Upper lobe of left lung (tissue), 6 donors: ENCODE data around the gene CCNI2. TPM values are rescaled to one million over a fixed set of nuclear protein-coding genes. Genes with fewer than 3 reads are reported as not detected.

Experiments used
- ATAC-seq, 2 donors: fragments of 200-7000 bp; cut with Tn5 transposase; one replicate each; pipeline ENCODE4 v1.9.1; 2022; ENCODE audit warnings: mild to moderate bottlenecking in 2 of 2, moderate library complexity in 2 of 2; ENCODE audit not compliant: low FRiP score in 2 of 2
- DNase-seq, 2 donors: peaks; one replicate each; pipeline ENCODE4 v3.0.0-alpha.2; 2019 to 2020
- H3K27ac ChIP-seq, 4 donors: fragments of 200-600 bp; sonication (generic); one replicate each; pipeline ENCODE4 v1.5.1; 2016 to 2019
- H3K27me3 ChIP-seq, 4 donors: fragments of 200-600 bp; sonication (generic); one replicate each; pipeline ENCODE4 v1.5.1; 2017 to 2019
- H3K36me3 ChIP-seq, 4 donors: fragments of 200-600 bp; sonication (generic); one replicate each; pipeline ENCODE4 v1.5.1; 2016 to 2019
- H3K4me1 ChIP-seq, 4 donors: fragments of 200-600 bp; sonication (generic); one replicate each; pipeline ENCODE4 v1.5.1; 2018 to 2019
- H3K4me3 ChIP-seq, 4 donors: fragments of 200-600 bp; sonication (generic); one replicate each; pipeline ENCODE4 v1.5.1; 2017 to 2019; ENCODE audit warnings: mild to moderate bottlenecking in 2 of 4, moderate library complexity in 1 of 4
- H3K9me3 ChIP-seq, 4 donors: fragments of 200-600 bp; sonication (generic); one replicate each; pipeline ENCODE4 v1.5.1; 2018 to 2019
- EP300 ChIP-seq, 4 donors: sonication (generic); formaldehyde crosslinking; IDR thresholded peaks; one replicate each; pipeline ENCODE4 v1.5.1; 2017; ENCODE audit warnings: antibody characterized with exemption in 4 of 4, control low read depth in 2 of 4
- POLR2A ChIP-seq, 4 donors: fragments of 450-650 bp; IDR thresholded peaks; one replicate each; pipeline ENCODE4 v1.5.1; 2016 to 2017; ENCODE audit warnings: antibody characterized with exemption in 4 of 4, mild to moderate bottlenecking in 2 of 4
- POLR2AphosphoS5 ChIP-seq, 2 donors: sonication (generic); formaldehyde crosslinking; IDR thresholded peaks; one replicate each; pipeline ENCODE4 v1.5.1; 2017; ENCODE audit warnings: antibody characterized with exemption in 2 of 2
- WGBS, 2 donors: methylation state at CpG; one replicate each; pipeline ENCODE4 v1.1.5; 2017 to 2018; 5-methylcytosine and 5-hydroxymethylcytosine counted together
- total RNA-seq, 6 donors: library from RNA; depleted of rRNA in 4 of 6; stranded (reverse); fragments of >200 nt in 4 of 6; gene quantifications; one replicate each; pipeline versions ENCODE4 v1.1.0 to v1.2.1, GENCODE V29; 2016 to 2021
- TF ChIP-seq, protein P1 (sequence below), 6 experiments: fragments of 450-650 bp in 4 of 6; fragments of 200-600 bp in 2 of 6; sonication (generic) in 2 of 6; IDR thresholded peaks; one replicate each; pipeline ENCODE4 v1.5.1; 2016 to 2019; ENCODE audit warnings: antibody characterized with exemption in 6 of 6
- donor health status: DM: no; HTN: no; CAD: no; lungs with moderate emphysema.
- donor health status: DM: no; HTN: yes; CAD: no; lungs with severe emphysema.

The CCNI2 gene
- total RNA-seq, 6 donors from 2014 or later, result 0.26 to 0.84 (median 0.46) TPM; not detected in 1

DNA sequence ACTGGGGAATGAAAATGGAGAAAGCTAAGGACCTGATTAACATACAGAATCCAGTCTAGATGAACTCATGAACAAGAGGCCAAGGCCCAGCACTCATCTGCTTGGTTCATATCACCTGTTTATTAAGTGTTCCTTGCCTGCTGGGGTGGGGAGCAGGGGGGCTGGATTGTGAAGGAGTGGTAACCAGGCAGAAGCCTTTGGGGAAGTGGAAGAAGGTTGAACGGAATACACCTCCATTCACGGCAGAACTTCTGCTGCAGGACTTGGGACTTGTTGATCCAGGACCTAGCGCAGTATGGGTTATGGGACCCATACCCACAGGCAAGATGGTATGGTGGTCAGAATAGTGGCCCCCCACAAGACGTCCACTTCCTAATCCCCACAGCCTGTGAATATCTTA lies 38.6 kb downstream of the CCNI2 start:
- H3K27ac ChIP-seq, result no peak overlapping the region
- 93 to 97% methylated on average over 4 of the region's 4 CpGs for WGBS, 2 donors
- H3K4me1 ChIP-seq, result no peaks in the 10 kb centered on the region
- TF ChIP-seq, protein P1, sequence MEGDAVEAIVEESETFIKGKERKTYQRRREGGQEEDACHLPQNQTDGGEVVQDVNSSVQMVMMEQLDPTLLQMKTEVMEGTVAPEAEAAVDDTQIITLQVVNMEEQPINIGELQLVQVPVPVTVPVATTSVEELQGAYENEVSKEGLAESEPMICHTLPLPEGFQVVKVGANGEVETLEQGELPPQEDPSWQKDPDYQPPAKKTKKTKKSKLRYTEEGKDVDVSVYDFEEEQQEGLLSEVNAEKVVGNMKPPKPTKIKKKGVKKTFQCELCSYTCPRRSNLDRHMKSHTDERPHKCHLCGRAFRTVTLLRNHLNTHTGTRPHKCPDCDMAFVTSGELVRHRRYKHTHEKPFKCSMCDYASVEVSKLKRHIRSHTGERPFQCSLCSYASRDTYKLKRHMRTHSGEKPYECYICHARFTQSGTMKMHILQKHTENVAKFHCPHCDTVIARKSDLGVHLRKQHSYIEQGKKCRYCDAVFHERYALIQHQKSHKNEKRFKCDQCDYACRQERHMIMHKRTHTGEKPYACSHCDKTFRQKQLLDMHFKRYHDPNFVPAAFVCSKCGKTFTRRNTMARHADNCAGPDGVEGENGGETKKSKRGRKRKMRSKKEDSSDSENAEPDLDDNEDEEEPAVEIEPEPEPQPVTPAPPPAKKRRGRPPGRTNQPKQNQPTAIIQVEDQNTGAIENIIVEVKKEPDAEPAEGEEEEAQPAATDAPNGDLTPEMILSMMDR (IDR thresholded peaks at IDR 0.05), result no peak
- no peak for TF ChIP-seq POLR2AphosphoS5 (IDR thresholded peaks at IDR 0.05)
- no peak for TF ChIP-seq POLR2A (IDR thresholded peaks at IDR 0.05)
- no peak for TF ChIP-seq EP300 (IDR thresholded peaks at IDR 0.05)
- H3K36me3 ChIP-seq, result no peaks in the 10 kb centered on the region
- no peaks in the 10 kb centered on the region for H3K27me3 ChIP-seq
- ATAC-seq, result no peak
- no peak for DNase-seq
- H3K4me3 ChIP-seq, result no peak overlapping the region
- H3K9me3 ChIP-seq, result no peaks in the 10 kb centered on the region

DNA sequence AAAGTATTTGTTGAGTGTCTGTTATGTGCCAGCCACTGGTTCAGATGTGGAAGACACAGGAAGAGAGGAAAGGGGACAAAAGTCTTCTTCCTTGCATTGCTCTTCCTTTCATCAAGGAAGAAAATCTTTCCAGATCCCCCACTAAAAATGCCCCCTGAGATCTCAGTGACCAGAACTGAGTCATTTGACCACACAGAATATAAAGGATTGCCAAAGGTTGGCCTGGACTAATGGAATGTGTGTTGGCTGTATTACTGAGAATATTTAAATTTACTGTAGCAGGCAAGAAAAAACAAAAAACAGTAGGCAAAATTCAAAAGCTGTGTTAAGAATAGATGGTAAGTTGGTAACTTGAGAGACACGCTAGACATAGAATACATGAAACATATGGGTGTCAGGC lies 39.9 kb downstream of the CCNI2 start:
- no peaks in the 10 kb centered on the region for H3K36me3 ChIP-seq
- DNase-seq (no peak), ATAC-seq (no peak)
- 100% methylated on average over 1 of the region's 1 CpG for WGBS, 2 donors
- no peaks in the 10 kb centered on the region for H3K9me3 ChIP-seq
- no peak overlapping the region for H3K4me3 ChIP-seq
- no peaks in the 10 kb centered on the region for H3K27me3 ChIP-seq
- no peak overlapping the region for H3K27ac ChIP-seq
- no peaks in the 10 kb centered on the region for H3K4me1 ChIP-seq
- TF ChIP-seq, protein P1 (IDR thresholded peaks at IDR 0.05), result no peak
- TF ChIP-seq EP300 (IDR thresholded peaks at IDR 0.05) (no peak), POLR2A (IDR thresholded peaks at IDR 0.05) (no peak), POLR2AphosphoS5 (IDR thresholded peaks at IDR 0.05) (no peak)

DNA sequence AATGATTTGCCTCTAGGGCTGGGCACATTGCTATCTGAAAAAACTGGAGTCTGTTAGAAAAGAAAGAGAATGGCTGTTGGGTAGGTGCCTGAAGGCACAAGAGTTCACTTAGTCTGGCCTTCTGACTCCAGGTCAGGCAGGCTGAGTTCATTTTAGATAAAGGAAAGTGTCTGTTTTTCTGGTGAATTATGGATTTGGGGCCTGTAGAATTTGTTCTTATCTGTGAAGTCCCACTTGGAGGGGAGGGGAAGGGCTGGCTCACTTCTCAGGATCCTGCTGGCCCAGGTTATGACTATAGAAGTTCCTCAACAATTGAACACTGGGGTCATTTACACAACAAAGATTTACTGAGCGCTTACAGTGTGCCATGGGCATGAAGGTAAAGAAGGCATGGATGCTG lies 41.3 kb downstream of the CCNI2 start:
- Histone ChIP-seq H3K9me3 (no peaks in the 10 kb centered on the region), H3K4me1 (no peaks in the 10 kb centered on the region), H3K27ac (no peak overlapping the region), H3K36me3 (no peaks in the 10 kb centered on the region), H3K4me3 (no peak overlapping the region), H3K27me3 (no peaks in the 10 kb centered on the region)
- WGBS, 2 donors, result 93 to 100% methylated on average over 1 of the region's 1 CpG
- DNase-seq, result no peak
- no peak for ATAC-seq
- TF ChIP-seq, protein P1 (IDR thresholded peaks at IDR 0.05), result no peak
- TF ChIP-seq POLR2AphosphoS5 (IDR thresholded peaks at IDR 0.05) (no peak), POLR2A (IDR thresholded peaks at IDR 0.05) (no peak), EP300 (IDR thresholded peaks at IDR 0.05) (no peak)

DNA sequence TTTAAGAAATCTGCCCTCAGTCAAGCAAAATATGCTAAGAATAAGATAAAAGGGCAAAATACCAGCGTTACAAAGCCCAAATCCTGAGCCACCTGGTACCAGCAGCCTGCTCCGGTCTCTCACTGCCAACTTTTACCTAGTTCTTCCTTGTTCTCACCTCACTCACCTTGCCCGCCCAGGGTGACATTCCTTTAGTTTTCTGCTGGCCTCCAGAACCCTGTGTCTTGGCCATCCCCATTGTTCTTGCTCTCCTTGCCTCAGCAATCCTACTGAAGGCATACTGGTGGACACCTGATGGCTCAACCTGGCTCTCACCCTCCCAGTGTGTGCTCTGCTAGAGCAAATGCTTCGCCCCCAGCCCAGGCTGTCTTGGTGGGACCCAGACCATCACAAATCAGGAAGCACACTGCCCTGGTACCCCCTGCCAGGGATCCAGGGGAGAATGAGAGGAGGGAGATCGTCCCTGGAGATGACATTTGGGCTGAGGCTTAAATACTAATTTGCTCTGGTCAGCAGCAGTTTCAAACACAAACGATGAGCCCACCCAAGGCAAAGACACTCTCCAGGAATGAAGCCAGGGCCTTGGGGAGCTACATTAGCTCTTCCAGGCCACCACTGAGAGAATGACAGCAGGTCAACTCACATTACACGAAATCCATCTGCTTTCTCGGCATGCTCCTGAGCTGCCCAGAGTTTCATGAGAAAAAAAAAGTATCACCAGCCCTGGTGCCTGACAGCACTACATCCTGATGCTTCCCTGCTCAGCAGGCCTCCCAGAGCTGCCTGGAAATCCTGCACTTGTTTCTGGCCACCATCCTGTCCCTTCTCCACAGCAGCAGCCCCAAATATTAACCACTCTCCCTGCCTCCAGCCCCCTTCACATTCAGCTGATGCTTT lies 42.0 kb downstream of the CCNI2 start:
- ATAC-seq, result no peak
- 78 to 85% methylated on average over 7 to 8 of the region's 8 CpGs for WGBS, 2 donors
- TF ChIP-seq EP300 (IDR thresholded peaks at IDR 0.05), result no peak
- TF ChIP-seq, protein P1 (IDR thresholded peaks at IDR 0.05), result no peak
- no peak for TF ChIP-seq POLR2A (IDR thresholded peaks at IDR 0.05)
- TF ChIP-seq POLR2AphosphoS5 (IDR thresholded peaks at IDR 0.05), result no peak

More for the DNA sequence above, 42.0 kb downstream of the CCNI2 start:
- no peaks in the 10 kb centered on the region for H3K9me3 ChIP-seq
- no peak overlapping the region for H3K27ac ChIP-seq
- no peaks in the 10 kb centered on the region for H3K4me1 ChIP-seq
- H3K4me3 ChIP-seq, result no peak overlapping the region
- H3K27me3 ChIP-seq, result no peaks in the 10 kb centered on the region
- DNase-seq, result no peak
- H3K36me3 ChIP-seq, result no peaks in the 10 kb centered on the region
